GM19043 (cell line): ENCODE results near the gene AQP1.

Experiments used
- ATAC-seq: cut with Tn5 transposase; IDR thresholded peaks from one replicate; pipeline ENCODE4 v1.9.1; 2021; ENCODE audit warnings: low read depth; ENCODE audit not compliant: unreplicated experiment

The AQP1 gene

DNA sequence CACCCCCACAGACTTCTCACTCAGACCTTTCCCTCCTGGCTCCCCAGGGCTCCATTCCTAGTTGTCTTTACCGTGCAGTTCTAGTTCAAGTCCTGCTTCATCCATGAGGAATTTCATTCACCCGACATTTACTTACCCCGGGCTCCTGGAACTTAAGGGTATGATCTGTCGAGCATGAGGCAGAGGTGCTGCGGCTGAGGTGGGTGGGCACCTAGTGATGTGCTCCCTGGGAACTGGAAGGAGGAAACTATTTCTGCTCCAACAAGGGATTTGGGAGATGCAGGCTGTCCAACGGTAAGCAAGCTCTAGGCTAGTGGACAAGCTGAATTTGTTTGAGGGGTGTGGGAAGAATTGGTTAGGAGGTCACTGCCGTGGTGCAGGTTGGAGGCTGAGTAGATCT is 30.2 kb upstream of the AQP1 start:
- ATAC-seq, result no peak

DNA sequence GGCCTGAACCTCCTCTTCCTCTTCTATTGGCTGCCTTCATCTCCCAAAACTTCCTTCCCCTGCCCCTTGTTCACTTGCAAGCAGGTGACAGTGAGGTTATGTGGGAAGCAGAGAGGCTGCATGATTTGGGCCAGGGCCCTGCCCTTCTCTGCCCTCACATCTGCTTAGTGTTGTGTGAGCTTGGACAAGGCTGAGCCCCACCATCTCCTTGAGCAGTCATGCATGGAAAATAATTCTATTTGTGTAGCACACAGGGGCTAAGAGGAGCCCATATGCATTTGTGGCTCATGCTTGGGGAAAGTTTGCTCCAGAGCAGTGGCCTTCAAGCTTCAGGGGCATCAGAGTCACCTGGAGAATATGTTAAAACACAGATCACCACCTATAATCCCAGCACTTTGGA is 26.8 kb upstream of the AQP1 start:
- no peak for ATAC-seq

DNA sequence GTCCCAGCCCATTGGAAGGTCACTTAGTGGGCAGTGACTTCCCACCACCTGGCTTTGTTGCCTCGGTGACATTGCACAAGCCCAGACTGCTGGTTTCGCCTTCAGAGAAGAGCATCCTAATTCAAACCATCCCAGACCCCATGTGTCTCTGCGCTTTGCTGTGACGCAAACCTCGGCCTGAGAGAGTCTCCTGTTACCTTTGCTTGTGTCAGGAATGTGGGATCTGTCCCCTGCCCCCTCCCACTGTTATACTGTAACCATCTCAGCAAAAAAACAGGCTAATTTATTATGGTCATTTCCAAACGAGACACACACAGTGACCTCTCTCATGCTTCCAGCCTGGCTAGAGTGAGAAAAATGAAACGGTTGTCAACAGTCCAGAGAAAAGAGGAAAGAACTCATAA is 25.0 kb upstream of the AQP1 start:
- no peak for ATAC-seq

DNA sequence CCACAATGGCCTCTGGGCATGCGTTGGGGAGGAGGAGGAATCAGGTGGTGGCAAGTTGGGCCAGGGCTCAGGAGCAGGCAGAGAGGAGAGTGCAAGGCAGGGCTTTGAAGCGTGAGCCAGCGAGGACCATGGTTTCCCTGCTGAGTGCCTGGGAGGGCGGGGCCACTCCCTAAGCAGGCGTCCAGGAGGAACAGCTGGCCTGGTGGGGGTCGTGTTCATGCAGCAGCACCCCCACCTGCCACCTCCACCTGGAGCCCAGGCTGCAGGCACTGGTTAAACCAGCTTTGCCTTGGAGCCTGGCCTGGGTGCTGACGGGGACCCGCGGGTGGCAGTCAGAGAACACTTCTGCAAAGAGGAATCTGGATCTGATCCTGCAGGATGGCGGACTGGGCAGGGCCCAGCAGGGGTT is 24.2 kb upstream of the AQP1 start:
- ATAC-seq, result no peak

DNA sequence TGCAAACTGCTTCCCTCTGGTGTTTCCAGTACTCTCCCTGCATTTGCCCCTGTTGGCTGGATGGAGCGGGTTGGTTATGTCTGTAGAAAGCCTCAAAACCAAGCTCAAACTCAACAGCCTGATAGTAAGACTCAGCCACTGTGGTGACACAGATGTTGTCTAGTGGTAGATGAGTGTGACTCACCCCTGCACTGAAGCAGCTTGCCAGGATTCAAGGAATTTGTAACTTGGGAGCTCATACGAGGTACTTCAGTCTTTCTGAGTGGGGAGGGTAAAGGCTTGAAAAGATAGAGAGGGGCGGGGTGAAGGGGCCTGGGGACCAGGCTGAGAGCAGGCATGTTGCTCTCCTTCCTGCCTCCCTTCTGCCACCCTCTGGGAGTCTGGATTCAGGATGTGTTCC is 22.9 kb upstream of the AQP1 start:
- no peak for ATAC-seq

DNA sequence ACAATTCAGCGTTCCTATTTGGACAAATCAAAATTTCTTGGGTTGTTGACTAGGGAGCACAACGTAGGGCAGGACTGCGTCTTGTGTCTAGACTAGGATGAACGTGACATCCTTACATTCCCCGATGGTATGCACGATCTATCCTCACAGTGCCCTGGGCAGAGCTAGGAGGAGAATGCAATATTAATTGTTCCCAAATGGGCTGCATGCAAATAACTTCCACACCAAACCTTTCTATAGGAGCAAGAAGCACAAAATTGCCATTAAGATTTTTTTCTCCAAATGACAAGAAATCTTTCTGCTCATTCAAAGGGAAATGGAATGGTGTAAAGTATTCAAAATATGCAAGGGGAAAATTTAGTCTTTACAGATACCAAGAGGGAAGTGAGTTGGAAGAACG is 21.4 kb upstream of the AQP1 start:
- ATAC-seq, result no peak

DNA sequence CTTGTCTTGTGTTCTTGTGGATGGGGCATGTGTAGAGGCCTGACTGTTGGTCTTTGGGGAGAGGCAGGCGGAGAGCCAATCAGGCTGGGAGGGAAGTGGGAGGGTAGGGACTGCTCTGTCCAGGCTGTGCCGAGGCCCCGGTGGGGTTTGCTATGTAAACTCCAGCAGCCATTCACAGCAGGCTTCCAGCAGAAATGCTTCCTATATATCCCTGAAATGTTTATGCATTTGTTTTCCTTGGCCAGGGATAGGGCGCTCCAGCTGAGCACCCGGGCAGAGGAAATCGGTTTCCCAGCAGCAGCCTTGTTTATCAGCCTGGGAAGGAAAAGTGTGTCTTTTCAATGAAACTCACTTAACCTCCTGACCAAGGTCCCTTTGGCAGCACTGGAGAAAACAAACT is 18.3 kb upstream of the AQP1 start:
- ATAC-seq, result no peak

DNA sequence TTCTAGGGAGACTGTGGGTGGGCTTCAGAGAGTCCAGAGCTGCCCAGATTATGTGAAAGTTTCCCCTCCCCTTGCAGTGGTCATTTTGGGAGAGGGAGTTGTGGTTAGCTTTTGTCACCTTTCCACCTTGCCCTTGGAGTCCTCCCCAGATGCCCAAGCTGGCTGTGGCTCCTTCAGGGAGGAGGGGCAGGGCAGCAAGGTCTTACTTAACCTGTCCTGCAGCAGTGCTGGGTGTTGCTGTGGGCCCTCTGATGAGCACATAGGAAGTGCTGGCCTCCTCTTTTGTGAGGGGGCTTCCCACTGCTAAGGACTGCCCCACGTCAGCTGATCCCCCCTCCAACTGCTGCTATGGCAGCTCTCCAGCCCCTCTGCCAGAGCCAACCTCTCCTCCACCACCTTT is 17.6 kb upstream of the AQP1 start:
- no peak for ATAC-seq

DNA sequence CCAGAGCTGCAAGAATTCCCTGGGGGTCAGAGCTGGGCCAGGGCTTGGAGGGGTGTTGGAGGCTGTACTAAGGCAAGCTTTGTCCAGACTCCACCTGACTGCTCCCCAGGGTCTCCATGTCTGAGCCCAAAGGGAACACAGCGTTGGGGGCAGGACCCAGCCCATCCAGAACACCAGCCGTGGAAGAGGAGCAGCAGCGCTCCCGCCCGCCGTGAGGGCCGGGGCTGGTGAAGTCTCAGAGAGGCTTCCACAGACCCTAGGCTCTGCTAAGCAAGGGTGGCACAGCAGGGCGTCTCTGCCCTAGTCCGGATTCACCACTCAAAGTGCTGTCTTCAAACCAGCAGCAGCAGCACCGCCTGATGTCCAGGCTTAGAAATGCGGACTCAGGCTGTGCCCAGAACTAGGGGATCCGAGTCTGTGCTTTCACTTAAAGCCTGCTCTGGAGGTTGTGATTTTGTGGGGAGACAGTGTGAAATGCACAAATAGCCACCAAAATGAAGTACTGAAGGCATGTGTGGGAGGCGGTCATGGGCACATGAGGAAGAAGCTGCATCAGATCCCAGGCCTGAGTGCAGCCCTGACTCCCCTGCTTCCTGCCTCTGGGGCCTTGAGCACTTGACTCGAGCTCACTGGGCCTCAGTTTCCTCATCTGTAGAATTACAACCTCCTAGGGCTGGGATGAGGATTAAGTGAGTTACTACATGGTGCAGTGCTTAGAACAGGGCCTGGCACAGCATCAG is 16.6 kb upstream of the AQP1 start:
- no peak for ATAC-seq

DNA sequence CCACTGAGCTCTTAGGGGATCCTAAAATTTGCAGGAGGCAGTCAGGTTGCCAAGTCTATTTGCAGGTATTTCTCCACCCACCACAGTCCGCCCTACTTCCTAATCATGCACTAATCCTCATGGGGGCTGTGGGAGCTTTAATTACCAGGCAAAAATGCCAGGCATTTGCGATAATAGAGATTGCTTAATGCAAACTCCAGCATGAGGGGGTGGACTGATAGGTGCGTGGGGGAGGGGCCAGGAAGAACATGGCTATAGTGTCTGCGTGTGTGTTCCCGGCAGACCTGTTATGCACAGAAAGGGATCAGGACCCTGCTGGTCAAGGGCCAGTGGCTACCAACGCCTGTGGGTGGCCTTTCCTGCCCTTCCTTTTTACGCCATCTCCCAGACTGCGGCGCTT is 15.6 kb upstream of the AQP1 start:
- ATAC-seq, result no peak

DNA sequence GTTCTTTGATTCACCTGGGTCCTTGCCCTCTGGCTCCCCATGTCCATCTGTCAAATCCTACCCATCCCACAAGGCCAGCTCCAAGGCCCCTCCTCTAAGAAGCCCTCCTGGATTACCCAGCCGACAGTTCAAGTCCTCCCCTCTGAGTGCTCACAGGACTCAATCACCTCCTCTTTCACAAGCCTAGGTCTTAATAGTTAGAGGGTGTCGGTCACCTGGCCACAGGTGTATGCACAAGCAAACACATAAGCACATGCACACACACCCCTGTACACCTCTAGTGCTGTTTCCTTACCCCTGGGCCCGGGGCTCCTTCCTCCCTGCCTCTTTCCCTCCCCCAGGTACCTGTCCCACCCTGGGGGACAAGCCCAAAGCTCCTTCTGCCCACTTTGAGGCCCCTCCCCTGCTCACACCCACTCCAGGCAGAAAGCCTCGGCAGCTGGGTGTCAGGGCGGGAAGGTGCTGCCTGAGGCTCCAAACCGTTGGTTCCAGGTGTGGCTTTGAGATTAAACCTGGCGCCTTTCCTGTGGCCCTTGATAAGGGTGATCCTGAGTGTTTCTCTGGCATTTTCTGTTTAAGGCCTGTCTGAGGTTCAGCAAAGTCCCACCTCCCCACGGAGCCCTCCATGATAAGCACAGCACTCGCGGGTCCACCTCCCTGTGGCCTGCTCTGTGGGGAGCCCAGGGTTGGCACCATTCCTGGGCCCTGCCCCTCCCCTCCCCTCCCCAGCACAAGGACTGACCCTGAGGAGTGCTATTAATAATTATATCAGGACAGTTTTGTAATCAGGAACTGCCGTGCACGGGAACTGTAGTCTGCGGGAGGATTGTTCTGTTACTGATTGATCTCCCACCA is 14.6 kb upstream of the AQP1 start:
- no peak for ATAC-seq

DNA sequence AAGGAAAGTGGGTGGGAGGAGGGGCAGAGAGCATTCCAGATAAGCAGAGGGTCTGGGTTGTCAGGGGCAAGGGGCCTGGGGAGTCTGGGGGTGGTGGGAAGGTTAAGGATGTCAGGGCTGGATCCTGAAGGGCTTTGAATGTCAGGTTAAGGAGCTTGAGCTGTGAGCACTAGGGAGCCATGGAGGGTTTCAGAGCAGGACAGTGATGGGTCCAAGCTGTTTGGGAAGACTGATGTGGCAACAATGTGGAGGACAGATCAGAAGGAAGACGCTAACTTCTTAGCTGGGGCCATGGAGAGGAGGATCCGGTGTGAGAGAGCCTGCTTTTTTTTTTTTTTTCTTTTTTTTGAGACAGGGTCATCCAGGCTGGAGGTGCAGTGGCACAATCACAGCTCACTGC is 13.9 kb upstream of the AQP1 start:
- no peak for ATAC-seq

DNA sequence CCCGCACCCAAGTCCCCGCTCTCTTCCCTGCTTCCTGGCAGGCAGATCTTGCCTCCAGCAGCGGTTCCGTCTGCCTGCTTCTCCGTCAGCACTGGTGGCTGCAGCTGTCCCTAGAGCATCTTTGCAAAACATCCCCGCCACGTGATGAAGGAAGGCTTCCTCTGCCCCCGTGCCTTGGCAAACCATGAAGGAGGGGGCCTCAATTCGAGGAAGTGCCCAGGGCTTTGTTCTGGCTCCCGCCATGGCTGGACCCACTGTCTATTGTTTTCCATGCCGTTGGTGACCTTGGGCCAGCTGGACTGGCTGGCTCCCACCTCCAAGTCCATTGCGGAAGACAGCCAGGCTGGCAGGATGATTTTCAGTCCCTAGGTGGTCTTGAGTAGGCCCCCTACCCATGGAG is 13.2 kb upstream of the AQP1 start:
- no peak for ATAC-seq

DNA sequence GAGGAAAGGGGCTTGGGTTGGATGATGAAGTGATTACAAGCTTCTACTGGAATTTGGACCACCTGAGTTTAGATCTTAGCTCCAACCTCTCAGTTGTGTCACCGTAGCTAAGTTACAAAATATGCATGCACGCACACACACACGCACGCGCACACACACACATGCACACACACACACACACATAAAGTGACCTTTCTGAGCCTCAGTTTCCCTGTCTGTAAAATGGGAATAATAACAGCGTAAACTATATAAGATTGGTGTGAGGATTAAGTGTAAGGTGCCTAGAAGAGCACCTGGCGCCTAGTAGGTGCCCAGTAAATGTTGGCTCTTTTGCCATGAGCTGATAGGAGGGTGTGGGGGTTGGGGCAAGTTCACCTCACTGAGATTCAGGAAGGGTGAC is 12.6 kb upstream of the AQP1 start:
- ATAC-seq, result no peak

DNA sequence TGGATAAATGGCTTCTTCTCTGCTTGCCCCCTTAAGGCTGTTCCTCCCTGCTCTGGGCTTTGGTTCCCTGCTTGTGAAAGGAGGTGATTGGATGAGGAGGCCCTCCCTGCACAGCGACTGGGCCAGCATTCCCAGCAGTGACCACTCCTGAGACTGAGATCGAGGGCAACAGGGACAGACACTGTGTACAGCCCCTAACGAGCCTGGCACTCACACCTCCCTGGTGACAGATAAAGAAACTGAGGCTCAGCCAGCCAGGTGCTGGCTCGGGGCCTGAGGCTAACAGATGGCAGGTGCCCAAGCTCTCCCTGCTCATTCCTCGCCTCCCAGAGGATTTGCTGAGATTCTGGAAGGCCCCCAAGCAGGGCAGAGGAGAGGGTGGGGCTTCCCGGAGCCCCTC is 12.0 kb upstream of the AQP1 start:
- ATAC-seq, result no peak

DNA sequence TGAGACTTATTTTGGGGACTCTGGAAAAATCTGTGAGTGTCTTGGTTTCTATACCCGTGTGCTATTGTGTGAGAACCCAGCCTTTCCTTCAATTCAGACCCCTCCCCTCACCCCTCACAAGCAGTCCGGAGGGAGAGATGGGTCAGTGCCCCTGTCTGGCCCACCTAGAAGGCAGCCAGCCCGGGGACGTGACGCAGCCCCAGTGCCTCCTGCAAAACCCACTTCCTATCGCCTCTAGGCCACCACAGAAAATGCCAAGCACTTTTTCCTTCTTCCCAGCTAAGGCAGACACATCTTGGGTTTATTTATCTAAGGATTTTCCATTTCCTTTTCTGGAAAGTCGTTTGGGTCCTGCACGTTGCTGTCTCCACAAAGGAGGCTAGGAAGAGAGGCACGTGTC is 11.6 kb upstream of the AQP1 start:
- ATAC-seq, result no peak

DNA sequence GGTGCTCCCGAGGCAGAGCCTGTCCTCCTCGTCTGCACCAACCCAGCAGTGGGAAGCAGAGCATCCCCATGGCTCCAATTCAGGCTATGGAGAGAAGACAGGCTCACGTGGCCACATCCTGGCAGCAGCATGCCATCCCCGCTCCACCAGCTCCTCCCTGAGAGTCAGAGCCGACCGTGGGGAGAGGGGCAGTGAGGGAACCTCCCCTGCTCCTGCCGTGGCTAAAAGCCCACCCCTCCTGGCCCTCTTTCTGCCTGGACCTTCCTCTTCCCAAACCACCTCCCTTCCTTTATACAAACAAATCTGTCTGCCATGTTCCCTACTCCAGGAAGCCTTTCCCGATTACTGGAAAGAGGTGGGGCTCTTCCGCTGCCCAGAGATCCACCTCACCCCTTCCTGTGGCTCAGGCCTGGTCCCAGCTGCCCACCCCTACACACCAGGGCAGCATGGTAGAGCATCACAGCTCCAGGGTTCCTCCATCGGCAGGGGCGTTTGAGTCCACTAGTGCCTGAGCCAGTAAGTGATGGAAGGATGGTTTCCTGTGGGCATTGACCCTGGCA is 10.8 kb upstream of the AQP1 start:
- no peak for ATAC-seq

DNA sequence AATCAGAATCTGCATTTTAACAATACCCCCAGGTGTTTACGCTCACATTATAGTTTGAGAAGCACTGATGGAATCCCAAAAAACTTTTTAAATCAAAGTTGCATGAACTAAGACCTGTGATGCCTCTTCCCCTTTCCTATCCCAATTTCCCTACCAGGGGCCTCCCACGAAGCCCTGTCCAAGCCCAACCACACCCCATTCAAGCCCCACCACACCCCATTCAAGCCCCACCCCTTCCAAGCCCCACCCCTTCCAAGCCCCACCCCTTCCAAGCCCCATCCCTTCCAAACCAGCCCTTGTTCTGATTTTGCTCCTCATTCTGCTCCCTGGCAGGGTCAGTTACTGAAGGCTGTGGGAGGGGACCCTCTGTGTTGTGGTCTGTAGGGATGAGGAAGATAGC is 9.8 kb upstream of the AQP1 start:
- ATAC-seq, result no peak

DNA sequence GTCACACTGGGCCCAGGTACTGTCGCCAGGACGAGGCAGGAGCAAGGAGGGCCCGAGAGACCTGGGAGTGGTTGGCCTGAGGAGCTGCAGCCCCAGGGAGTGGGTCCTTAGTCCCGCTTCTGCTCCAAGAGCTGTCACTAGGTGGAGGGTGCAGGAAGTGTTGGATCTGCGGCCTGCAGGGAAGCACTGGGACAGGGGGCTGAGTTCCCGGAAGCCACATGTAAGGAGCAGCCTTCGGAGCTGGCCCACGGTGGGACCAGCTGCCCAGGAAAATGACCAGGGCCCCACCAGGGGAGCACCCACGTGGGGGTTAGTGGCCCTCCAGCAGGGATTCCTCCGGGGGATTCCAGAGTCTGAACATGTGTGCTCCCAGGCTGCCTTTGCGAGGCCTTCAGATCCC is 9.2 kb upstream of the AQP1 start:
- ATAC-seq, result no peak

DNA sequence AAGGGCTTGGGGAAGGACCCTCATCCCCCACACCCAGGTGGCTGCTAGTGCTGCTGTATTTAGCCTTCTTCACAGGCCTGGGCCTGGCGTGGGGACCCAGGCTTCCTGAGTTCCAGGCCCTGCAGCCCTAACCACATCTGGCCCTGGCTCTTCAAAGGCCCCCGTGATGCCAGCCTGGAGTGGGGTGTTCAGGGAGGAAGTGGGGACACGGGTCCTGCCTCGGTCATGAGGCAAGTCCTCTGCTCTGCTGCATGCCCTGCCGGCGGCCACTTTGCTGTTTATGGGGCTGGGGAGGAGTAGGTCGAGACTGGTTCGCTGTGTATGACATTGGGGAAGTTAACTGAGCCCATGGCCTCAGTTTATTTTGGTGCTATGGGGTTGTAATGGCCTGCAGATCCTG is 8.5 kb upstream of the AQP1 start:
- no peak for ATAC-seq

DNA sequence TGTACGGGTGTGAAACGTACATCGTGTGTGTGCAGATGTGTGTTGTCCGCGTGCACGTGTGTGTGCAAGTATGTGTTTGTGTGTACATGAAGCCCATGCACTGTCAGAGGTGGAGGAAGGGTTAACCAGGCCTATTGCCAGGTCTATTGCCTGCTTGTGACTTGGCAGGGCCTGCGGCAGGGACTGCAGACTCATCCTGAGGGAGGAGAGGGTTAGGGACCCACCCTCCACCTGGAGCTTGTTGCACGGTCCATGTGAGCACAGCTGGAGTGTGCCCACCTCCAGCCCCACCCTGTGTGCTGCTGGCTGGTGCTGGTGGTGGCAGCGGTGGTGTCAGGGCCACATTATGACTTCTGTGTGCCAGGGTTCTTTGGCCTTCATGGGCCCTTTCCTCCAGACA is 7.1 kb upstream of the AQP1 start:
- ATAC-seq, result no peak
